Measurements from ENCODE around the gene MTNR1A.
"Not testable (repeated sequence)": the region's sequence is repeated elsewhere in the genome, so short reads cannot be mapped to it uniquely, and the experiment has no call there.

The MTNR1A gene

DNA sequence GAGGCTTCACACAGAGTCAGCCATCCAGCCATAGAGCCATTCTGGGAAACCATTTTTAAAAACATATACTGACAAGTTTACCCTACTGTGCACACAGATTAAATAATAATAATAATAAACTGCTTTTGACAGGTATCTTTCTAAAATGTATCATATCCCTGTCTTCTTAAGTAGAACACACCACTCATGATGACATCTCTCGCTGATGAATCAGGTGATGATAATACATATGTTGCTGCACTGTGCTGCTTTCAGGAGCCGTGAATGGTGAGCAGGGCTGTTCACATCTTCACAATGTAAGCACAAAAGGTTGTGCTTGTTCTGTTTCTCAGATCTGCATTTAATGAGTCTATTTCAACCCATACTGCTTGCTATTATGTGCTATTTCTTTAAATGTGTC, 3.5 kb downstream of the MTNR1A start:
- no peaks in the 10 kb centered on the region for H3K9me3 ChIP-seq
- no peaks in the 10 kb centered on the region for H3K4me1 ChIP-seq
- H3K36me3 ChIP-seq (replicated peaks), result no peaks in the 10 kb centered on the region
- no peak overlapping the region for H3K4me3 ChIP-seq
- peaks cover 7% of the 10 kb centered on the region for H3K27me3 ChIP-seq (ENCODE audit: low read depth)
- DNase-seq (ENCODE audit: low spot score in 2 of 2), result no peak
- in situ Hi-C loops (cut with MboI; ENCODE audit: low sequenced_read_pairs), result no loop called here

DNA sequence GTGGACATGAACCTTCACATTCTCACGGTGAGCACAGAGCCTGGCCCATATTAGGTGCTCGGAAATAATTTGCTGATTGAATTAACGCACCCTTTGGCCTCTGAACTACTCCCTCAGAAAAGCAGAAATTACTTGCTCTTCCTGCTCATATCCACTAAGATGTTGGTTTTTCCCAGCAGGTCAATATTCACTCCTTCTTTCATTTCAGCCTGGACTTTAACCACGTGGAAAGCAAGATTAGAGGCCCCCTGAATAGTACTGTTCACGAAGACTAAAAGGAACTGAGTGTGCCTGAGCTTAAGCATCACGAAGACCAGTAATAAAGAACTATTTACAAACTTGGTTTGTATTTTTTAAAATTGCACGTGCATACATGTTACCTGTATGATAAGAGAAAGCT, 9.9 kb downstream of the MTNR1A start:
- no peaks in the 10 kb centered on the region for H3K36me3 ChIP-seq (replicated peaks)
- DNase-seq (ENCODE audit: low spot score in 2 of 2), result no peak
- in situ Hi-C loops (cut with MboI; ENCODE audit: low sequenced_read_pairs), result no loop called here
- no peaks in the 10 kb centered on the region for H3K4me1 ChIP-seq
- H3K4me3 ChIP-seq, result no peak overlapping the region
- H3K27me3 ChIP-seq (ENCODE audit: low read depth), result peaks cover 4% of the 10 kb centered on the region
- no peaks in the 10 kb centered on the region for H3K9me3 ChIP-seq

DNA sequence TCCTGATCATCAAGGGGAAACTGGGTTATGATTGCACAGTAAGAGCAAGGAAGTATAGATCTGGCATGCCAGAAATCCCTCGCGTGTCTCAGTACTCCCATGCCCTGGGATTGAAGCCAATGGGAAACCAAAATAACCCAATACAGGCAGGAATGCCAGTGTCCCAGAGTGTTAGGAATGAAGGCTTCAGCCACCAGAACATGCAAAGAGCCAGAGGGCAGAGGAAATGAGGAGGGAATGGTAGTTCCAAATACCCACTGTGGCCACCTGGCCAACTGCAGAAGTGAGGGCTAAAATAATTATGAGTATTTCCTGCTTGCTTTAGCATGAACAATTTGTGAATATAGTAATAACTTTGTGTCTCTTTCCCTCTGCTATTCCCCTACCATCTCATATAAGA, 12.2 kb downstream of the MTNR1A start:
- H3K9me3 ChIP-seq, result no peaks in the 10 kb centered on the region
- H3K27me3 ChIP-seq (ENCODE audit: low read depth), result no peaks in the 10 kb centered on the region
- H3K36me3 ChIP-seq (replicated peaks), result no peaks in the 10 kb centered on the region
- no peaks in the 10 kb centered on the region for H3K4me1 ChIP-seq
- no peak overlapping the region for H3K4me3 ChIP-seq
- in situ Hi-C loops (cut with MboI; ENCODE audit: low sequenced_read_pairs), result no loop called here
- no peak for DNase-seq (ENCODE audit: low spot score in 2 of 2)

DNA sequence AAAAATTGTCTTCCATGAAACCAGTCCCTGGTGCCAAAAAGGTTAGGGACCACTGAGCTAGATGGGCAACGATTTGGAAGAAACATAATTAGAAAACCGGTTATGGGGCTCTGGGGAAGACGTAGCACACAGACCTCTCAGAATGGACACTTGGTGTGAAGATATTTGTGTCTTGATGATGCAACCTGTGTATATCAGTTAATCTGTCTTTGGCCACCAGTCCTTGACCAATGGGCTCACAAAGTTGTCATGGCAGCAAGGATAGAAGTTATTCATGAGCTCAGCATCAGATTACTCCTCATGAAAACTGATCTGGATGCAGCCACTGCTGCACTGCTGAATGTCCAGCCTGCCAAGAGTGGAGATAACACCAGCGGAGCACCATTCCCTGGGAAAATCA, 13.6 kb downstream of the MTNR1A start:
- H3K4me1 ChIP-seq, result no peaks in the 10 kb centered on the region
- H3K9me3 ChIP-seq, result no peaks in the 10 kb centered on the region
- no peak for DNase-seq (ENCODE audit: low spot score in 2 of 2)
- H3K36me3 ChIP-seq (replicated peaks), result no peaks in the 10 kb centered on the region
- in situ Hi-C loops (cut with MboI; ENCODE audit: low sequenced_read_pairs), result no loop called here
- H3K4me3 ChIP-seq, result no peak overlapping the region
- no peaks in the 10 kb centered on the region for H3K27me3 ChIP-seq (ENCODE audit: low read depth)

DNA sequence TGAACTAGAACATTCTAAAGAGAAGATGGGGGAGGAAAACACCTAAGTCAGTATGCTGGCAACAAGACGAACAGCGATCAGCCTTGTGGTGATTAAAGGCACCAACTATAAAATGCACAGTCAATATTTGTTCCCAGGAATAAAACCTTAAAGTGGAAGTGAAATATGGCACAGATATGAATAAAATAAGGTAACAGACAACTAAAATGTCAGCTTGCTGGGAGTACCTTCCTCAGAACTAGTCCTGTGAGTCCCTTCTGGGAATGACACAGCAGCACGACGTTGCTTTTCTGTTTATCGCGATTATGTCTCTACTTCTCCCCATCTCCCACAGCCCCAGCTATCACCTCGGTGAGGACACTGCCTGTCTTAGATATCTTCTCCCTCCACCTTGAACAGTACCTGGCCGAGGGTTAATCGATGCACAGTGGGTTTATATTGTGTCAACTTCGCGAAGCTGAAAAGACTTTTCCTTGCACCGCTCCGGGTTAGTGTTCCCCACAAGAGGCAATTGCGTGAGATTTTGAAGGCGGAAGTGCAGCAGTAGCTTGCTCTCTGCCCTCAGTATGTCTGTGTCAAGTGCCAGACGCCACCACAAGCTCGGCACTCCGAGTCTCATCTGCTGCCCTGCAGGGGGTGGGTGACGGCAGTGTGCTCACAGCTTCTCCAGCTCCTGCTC, 17.4 kb downstream of the MTNR1A start:
- no peak for DNase-seq (ENCODE audit: low spot score in 2 of 2)
- no peaks in the 10 kb centered on the region for H3K36me3 ChIP-seq (replicated peaks)
- in situ Hi-C loops (cut with MboI; ENCODE audit: low sequenced_read_pairs), result no loop called here
- no peaks in the 10 kb centered on the region for H3K4me1 ChIP-seq
- H3K27me3 ChIP-seq (ENCODE audit: low read depth), result no peaks in the 10 kb centered on the region
- no peak overlapping the region for H3K4me3 ChIP-seq
- H3K9me3 ChIP-seq, result no peaks in the 10 kb centered on the region

DNA sequence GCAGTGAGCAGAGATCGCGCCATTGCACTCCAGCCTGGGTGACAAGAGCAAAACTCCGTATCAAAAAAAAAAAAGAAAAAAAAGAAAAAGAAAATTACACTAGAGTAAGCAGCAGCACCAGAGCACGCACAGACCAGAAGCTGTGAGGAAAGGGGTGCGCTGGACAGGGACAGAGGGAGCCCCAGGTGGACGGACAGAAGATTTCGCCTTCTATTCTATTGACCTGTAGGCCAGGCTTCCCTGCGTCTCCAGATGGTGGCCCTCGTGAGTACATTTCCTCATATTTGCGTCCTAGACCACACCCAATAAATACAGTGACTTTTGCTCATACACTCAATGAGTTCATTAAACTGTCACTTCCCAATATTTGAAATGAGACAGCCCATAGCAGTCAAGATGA, 19.1 kb downstream of the MTNR1A start:
- Histone ChIP-seq H3K36me3 (replicated peaks) (no peaks in the 10 kb centered on the region), H3K4me1 (no peaks in the 10 kb centered on the region), H3K9me3 (no peaks in the 10 kb centered on the region), H3K27me3 (ENCODE audit: low read depth) (no peaks in the 10 kb centered on the region), H3K4me3 (no peak overlapping the region)
- in situ Hi-C loops (cut with MboI; ENCODE audit: low sequenced_read_pairs), result no loop called here
- DNase-seq (ENCODE audit: low spot score in 2 of 2), result no peak

DNA sequence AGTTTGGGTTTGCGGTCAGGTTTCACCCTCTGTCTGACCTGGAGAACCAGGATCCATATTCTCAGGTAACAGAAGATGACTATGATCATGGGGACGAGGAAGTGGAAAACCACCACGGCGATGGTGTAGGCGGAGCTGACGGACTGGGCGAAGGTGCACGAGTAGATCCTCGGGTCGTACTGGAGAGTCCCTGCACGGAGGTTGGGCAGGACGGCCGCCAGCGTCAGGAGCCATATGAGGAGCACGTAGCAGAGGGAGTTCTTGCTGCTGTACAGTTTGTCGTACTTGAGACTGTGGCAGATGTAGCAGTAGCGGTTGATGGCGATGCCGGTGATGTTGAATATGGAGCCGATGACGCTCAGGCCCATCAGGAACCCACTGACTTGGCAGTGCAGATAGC, 21.3 kb downstream of the MTNR1A start:
- Histone ChIP-seq H3K36me3 (replicated peaks) (no peaks in the 10 kb centered on the region), H3K9me3 (no peaks in the 10 kb centered on the region), H3K4me3 (no peak overlapping the region), H3K4me1 (no peaks in the 10 kb centered on the region), H3K27me3 (ENCODE audit: low read depth) (no peaks in the 10 kb centered on the region)
- in situ Hi-C loops (cut with MboI; ENCODE audit: low sequenced_read_pairs), result no loop called here
- DNase-seq (ENCODE audit: low spot score in 2 of 2), result no peak

DNA sequence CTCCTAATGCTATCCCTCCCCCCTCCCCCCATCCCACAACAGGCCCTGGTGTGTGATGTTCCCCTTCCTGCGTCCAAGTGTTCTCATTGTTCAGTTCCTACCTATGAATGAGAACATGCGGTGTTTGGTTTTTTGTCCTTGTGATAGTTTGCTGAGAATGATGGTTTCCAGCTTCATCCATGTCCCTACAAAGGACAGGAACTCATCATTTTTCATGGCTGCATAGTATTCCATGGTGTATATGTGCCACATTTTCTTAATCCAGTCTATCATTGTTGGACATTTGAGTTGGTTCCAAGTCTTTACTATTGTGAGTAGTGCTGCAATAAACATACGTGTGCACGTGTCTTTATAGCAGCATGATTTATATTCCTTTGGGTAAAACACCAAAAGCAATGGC, 31.4 kb downstream of the MTNR1A start:
- H3K9me3 ChIP-seq; H3K36me3 ChIP-seq (replicated peaks); H3K4me3 ChIP-seq; H3K27me3 ChIP-seq (ENCODE audit: low read depth); H3K4me1 ChIP-seq; in situ Hi-C loops (cut with MboI; ENCODE audit: low sequenced_read_pairs); DNase-seq (ENCODE audit: low spot score in 2 of 2): not testable (repeated sequence)

DNA sequence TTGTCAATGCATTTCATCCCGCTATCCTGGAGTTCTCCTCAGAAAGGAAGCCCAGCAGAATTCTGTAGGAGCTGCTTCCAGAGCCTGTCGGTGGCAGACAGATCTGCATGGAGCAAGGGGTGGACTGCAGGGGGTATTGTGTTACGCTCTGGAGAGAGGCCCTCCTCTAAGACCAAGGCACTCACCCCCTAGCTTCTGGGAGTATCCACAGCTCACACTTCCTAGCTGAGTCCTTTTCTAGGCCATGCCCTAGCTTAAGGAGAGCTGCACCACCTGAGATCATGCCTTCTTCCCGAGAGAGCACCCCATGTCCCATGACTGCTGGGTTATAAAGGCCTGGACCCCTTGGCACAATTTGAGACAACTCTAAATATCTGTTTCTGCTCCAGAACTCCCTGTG, 39.1 kb downstream of the MTNR1A start:
- Histone ChIP-seq H3K36me3 (replicated peaks) (no peaks in the 10 kb centered on the region), H3K9me3 (no peaks in the 10 kb centered on the region; the same call in 1 of the 2 replicates), H3K27me3 (ENCODE audit: low read depth) (no peaks in the 10 kb centered on the region), H3K4me1 (no peaks in the 10 kb centered on the region), H3K4me3 (no peak overlapping the region)
- DNase-seq (ENCODE audit: low spot score in 2 of 2), result no peak
- in situ Hi-C loops (cut with MboI; ENCODE audit: low sequenced_read_pairs), result no loop called here

DNA sequence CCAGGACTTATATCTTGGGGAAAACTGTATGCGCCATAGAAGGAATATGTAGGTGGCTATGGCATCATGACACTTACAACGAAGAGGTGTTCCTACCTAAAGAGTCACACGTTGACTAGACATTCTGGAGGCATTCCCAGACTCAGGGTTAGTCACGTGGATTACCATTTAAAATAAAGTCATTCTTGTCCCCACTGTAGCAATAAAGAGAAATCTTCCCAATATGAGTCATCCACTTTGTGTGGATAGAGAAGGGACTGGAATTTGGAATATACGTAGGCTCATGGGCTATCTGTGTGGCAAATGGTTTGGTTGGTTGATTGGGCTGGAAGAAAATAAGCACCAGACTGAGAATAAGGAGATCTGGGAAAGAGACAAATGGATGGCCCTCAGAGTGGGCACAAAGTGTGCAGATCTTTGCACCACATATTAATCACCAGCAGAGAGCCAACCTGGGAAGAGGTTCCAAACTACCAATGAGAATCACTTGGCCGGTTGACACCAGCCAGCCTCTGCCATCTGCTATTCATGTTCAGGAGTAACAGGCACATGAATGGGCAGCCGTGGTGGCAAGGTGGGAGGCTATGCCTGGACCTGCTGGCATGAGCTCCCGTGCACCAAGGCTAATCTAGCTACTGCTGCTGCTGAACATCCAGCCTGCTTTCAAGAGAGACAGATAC, 41.0 kb downstream of the MTNR1A start:
- H3K27me3 ChIP-seq (ENCODE audit: low read depth), result no peaks in the 10 kb centered on the region
- DNase-seq (ENCODE audit: low spot score in 2 of 2), result no peak
- H3K36me3 ChIP-seq (replicated peaks), result no peaks in the 10 kb centered on the region
- no peak overlapping the region for H3K4me3 ChIP-seq
- no peaks in the 10 kb centered on the region for H3K4me1 ChIP-seq
- H3K9me3 ChIP-seq, result no peaks in the 10 kb centered on the region; the same call in 1 of the 2 replicates
- in situ Hi-C loops (cut with MboI; ENCODE audit: low sequenced_read_pairs), result no loop called here

DNA sequence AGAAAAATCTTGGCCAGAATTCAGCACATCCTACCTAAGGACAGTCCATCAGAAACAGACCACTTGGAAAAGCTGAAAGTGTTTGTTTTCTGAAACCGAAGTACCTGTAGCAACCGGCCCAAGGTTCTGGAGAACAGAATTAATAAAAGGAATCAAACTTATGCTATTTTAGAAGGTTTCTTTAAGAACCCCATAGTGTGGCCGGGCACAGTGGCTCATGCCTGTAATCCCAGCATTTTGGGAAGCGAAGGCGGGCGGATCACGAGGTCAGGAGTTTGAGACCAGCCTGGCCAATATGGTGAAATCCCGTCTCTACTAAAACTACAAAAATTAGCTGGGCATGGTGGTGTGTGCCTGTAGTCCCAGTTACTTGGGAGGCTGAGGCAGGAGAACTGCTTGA, 50.6 kb downstream of the MTNR1A start:
- H3K9me3 ChIP-seq; H3K4me3 ChIP-seq; H3K36me3 ChIP-seq (replicated peaks); in situ Hi-C loops (cut with MboI; ENCODE audit: low sequenced_read_pairs); H3K4me1 ChIP-seq; H3K27me3 ChIP-seq (ENCODE audit: low read depth); DNase-seq (ENCODE audit: low spot score in 2 of 2): not testable (repeated sequence)

DNA sequence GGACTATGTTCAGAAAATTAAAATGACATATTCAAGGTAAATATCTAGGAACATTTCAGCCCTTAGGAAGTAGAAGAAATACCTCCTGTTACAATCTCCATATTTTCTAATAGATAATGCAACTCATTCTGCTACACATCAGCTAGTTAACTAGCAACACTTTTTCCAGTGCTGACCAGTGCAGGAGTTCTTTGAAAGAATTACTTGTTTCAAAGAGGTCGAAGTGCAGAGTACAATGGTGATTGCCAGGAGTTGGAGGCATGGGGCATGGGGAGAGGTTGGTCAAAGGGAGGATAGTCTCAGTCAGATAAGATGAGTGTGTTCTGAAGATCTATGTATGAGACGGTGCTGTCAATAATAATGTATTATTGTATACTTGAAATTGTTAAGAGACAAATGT, 53.1 kb downstream of the MTNR1A start:
- no peaks in the 10 kb centered on the region for H3K27me3 ChIP-seq (ENCODE audit: low read depth)
- no peaks in the 10 kb centered on the region for H3K36me3 ChIP-seq (replicated peaks)
- in situ Hi-C loops (cut with MboI; ENCODE audit: low sequenced_read_pairs), result no loop called here

DNA sequence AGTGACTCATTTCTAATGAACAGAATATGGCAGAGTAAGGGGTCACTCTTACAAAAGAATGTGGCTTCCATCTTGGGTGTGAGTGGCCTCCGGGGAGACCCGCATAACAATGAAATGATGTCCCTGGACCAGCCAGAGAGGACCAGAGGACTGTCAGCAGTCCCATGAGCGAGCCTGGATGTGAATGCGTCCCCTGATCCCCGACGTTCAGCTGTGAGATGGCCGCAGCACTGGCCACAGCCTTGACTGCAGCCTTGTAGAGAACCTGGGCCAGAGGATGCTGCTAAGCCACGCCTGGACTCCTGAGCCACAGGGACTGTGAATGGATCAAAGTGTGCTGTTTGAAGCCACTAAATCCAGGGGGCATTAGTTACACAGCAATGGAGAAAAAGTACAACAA, 53.8 kb downstream of the MTNR1A start:
- no peaks in the 10 kb centered on the region for H3K36me3 ChIP-seq (replicated peaks)
- H3K4me1 ChIP-seq, result no peaks in the 10 kb centered on the region
- no peak for DNase-seq (ENCODE audit: low spot score in 2 of 2)
- no peaks in the 10 kb centered on the region for H3K9me3 ChIP-seq
- H3K4me3 ChIP-seq, result no peak overlapping the region
- no peaks in the 10 kb centered on the region for H3K27me3 ChIP-seq (ENCODE audit: low read depth)
- in situ Hi-C loops (cut with MboI; ENCODE audit: low sequenced_read_pairs), result no loop called here

More for the DNA sequence above, 53.1 kb downstream of the MTNR1A start:
- Histone ChIP-seq H3K4me1 (no peaks in the 10 kb centered on the region), H3K9me3 (no peaks in the 10 kb centered on the region), H3K4me3 (no peak overlapping the region)
- DNase-seq (ENCODE audit: low spot score in 2 of 2), result no peak

DNA sequence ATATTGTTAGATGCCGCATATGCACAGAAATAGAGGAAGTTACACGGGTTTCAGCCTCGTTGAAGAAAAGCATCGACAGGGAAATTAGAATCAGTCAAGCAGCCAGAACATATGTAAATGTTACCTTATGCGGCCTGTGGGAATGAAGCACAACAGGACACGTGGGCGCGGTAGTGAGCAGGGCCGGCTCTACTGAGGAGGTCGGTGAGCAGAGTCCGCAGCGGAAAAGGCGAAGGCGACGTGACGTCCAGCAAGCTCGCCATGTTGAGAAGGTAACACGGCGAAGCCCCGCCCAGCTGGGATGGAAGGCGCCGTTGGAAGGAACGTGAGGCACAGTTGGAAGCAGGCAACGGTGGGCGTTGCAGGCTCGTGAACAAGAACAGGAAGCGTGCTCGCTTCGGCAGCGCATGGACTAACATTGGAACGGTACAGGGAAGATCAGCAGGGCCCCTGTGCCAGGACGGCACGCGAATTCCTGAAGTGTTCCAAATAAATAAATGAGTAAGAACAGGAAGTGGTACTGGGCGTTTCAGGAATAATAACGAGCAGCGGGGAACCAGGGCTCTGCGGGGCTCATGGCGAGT, 54.6 kb downstream of the MTNR1A start:
- DNase-seq (ENCODE audit: low spot score in 2 of 2), result no peak
- H3K27me3 ChIP-seq (ENCODE audit: low read depth), result no peaks in the 10 kb centered on the region
- no peaks in the 10 kb centered on the region for H3K4me1 ChIP-seq
- in situ Hi-C loops (cut with MboI; ENCODE audit: low sequenced_read_pairs), result no loop called here
- no peaks in the 10 kb centered on the region for H3K36me3 ChIP-seq (replicated peaks)
- H3K4me3 ChIP-seq, result no peak overlapping the region
- H3K9me3 ChIP-seq, result no peaks in the 10 kb centered on the region

All from HAP-1 (cell line).